ENCODE results near the gene RYR1. TPM values are rescaled to one million over a fixed set of nuclear protein-coding genes. Genes with fewer than 3 reads are reported as not detected.

RYR1 gene
- total and polyA plus RNA-seq, 10 of the 15 experiments (the other 5 are each of a cell fraction or from before 2014, with no cell fraction given) = under 0.01 to 0.32 (median 0.07) TPM; not detected in 1

- POLR2A ChIA-PET = interaction anchor here (1.8 kb wide), 1 partner anchor 11 kb away, joined by 5 read pairs; the partner anchor contains the start of gene PSMD8
- H3K27ac ChIP-seq (ENCODE audit: control insufficient read depth, insufficient read depth) = no peak overlapping the region
- H4K20me1 ChIP-seq (ENCODE audit: control insufficient read depth, insufficient read depth) = peaks cover 2% of the 10 kb centered on the region; the same call in 1 of the 2 replicates
- TF ChIP-seq POLR2A (IDR thresholded peaks at IDR 0.05; ENCODE audit: low read depth, low read length) (peak; percentile 40; the same call in 1 of the 2 replicates), ZNF24 (IDR thresholded peaks at IDR 0.05) (no peak), POLR2AphosphoS5 (IDR thresholded peaks at IDR 0.05; ENCODE audit: low read length) (0 out of 2 replicates have a peak, but pooled peaks have one; percentile 52)
- H3K36me3 ChIP-seq (ENCODE audit: control insufficient read depth in 2 of 2, insufficient read depth in 2 of 2, low read length in 1 of 2) = peaks cover 14 to 17% of the 10 kb centered on the region in 2 experiments; a peak in 3 of 4 replicates
- no peaks in the 10 kb centered on the region; a peak in 1 of 4 replicates for H3K27me3 ChIP-seq (replicated peaks in 1 of 2; ENCODE audit: control insufficient read depth in 2 of 2, insufficient read depth in 2 of 2, low read length in 1 of 2)
- H3K4me3 ChIP-seq = no peak overlapping the region
- no peak overlapping the region for H3K9ac ChIP-seq (ENCODE audit: control insufficient read depth, insufficient read depth, low read length)
- in situ Hi-C loops (cut with MboI) (no loop called here), intact Hi-C loops (cut with micrococcal nuclease; ENCODE audit: unreplicated experiment) (loop anchor here (5.0 kb wide), 1 partner anchor 153 kb away; no protein-coding TSS in a partner anchor)
- CTCF ChIA-PET = interaction anchor here (1.2 kb wide), 1 partner anchor 18 kb away, joined by 3 read pairs; the partner anchor contains the start of gene FAM98C
- ATAC-seq (no peak), DNase-seq (ENCODE audit: low read depth, low spot score) (no peak), FAIRE-seq (no peak)
- no peak overlapping the region for H3K4me2 ChIP-seq (ENCODE audit: control insufficient read depth, insufficient read depth)
- RAD21 ChIA-PET (ENCODE audit: unreplicated experiment) = no interaction called here
- WGBS (ENCODE audit: insufficient coverage, insufficient replicate concordance, low lambda C conversion rate, missing lambda C conversion rate) = 97% methylated on average over 40 of the region's 40 CpGs
- H3K4me1 ChIP-seq (ENCODE audit: control insufficient read depth, insufficient read depth, low read length) = peaks cover 12% of the 10 kb centered on the region
- no peaks in the 10 kb centered on the region for H3K9me3 ChIP-seq (replicated peaks; ENCODE audit: control insufficient read depth, insufficient read depth, low read length)
- no peaks in the 10 kb centered on the region for H3K79me2 ChIP-seq (ENCODE audit: control insufficient read depth, insufficient read depth, low read length)
- SMC1A ChIA-PET (ENCODE audit: uncharacterized antibody, unreplicated experiment) = no interaction called here
- BruUV-seq (replicated peaks) = no TSS peak
- H2AFZ ChIP-seq (ENCODE audit: control insufficient read depth, low read depth, low read length) = no peak overlapping the region
These were observed 48.3 kb upstream of the RYR1 start for GRCh38 chr19:38385057-38385803.

DNA sequence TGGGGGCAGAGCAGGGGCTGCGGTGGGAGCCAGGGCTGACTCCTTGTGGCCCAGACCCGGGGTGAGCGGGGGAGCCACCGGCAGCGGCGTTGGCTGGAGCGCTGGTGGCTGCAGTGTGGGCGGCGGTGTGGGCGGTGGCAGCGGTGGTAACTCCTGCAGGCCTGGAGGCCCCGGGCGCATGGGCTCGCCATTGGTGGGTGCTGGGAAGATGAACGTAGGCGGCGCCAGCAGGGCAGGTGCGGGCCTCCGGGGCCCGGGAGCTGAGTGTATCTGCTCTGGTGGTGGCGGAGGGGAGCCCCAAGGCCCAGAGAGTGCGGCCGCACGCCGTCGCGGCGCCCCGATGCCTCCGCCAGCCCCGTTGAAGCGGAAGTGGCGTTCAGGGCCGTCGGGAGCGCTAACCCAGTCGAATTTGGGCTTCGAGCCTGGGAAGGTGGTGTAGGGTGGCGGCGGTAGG is 47.7 kb upstream of the RYR1 start:
- H2AFZ ChIP-seq (ENCODE audit: control insufficient read depth, low read depth, low read length) = no peak overlapping the region
- H3K4me1 ChIP-seq (ENCODE audit: control insufficient read depth, insufficient read depth, low read length) = peaks cover 12% of the 10 kb centered on the region
- in situ Hi-C loops (cut with MboI) = no loop called here
- intact Hi-C loops (cut with micrococcal nuclease; ENCODE audit: unreplicated experiment) = loop anchor here (5.0 kb wide), 1 partner anchor 154 kb away; no protein-coding TSS in a partner anchor
- peaks cover 11 to 15% of the 10 kb centered on the region in 2 experiments; a peak in 3 of 4 replicates for H3K36me3 ChIP-seq (ENCODE audit: control insufficient read depth in 2 of 2, insufficient read depth in 2 of 2, low read length in 1 of 2)
- ATAC-seq (no peak), DNase-seq (ENCODE audit: low read depth, low spot score) (no peak), FAIRE-seq (no peak)
- 82% methylated on average over 38 of the region's 40 CpGs for WGBS (ENCODE audit: insufficient coverage, insufficient replicate concordance, low lambda C conversion rate, missing lambda C conversion rate)
- H3K79me2 ChIP-seq (ENCODE audit: control insufficient read depth, insufficient read depth, low read length) = no peaks in the 10 kb centered on the region
- no peaks in the 10 kb centered on the region; a peak in 1 of 4 replicates for H3K27me3 ChIP-seq (replicated peaks in 1 of 2; ENCODE audit: control insufficient read depth in 2 of 2, insufficient read depth in 2 of 2, low read length in 1 of 2)
- ChIA-PET SMC1A (ENCODE audit: uncharacterized antibody, unreplicated experiment) (no interaction called here), RAD21 (ENCODE audit: unreplicated experiment) (no interaction called here), CTCF (no interaction called here), POLR2A (no interaction called here)
- 0 out of 2 replicates have a peak, but pooled peaks have one; percentile 27 for TF ChIP-seq POLR2A (IDR thresholded peaks at IDR 0.05; ENCODE audit: low read depth, low read length)
- TF ChIP-seq, protein P1, sequence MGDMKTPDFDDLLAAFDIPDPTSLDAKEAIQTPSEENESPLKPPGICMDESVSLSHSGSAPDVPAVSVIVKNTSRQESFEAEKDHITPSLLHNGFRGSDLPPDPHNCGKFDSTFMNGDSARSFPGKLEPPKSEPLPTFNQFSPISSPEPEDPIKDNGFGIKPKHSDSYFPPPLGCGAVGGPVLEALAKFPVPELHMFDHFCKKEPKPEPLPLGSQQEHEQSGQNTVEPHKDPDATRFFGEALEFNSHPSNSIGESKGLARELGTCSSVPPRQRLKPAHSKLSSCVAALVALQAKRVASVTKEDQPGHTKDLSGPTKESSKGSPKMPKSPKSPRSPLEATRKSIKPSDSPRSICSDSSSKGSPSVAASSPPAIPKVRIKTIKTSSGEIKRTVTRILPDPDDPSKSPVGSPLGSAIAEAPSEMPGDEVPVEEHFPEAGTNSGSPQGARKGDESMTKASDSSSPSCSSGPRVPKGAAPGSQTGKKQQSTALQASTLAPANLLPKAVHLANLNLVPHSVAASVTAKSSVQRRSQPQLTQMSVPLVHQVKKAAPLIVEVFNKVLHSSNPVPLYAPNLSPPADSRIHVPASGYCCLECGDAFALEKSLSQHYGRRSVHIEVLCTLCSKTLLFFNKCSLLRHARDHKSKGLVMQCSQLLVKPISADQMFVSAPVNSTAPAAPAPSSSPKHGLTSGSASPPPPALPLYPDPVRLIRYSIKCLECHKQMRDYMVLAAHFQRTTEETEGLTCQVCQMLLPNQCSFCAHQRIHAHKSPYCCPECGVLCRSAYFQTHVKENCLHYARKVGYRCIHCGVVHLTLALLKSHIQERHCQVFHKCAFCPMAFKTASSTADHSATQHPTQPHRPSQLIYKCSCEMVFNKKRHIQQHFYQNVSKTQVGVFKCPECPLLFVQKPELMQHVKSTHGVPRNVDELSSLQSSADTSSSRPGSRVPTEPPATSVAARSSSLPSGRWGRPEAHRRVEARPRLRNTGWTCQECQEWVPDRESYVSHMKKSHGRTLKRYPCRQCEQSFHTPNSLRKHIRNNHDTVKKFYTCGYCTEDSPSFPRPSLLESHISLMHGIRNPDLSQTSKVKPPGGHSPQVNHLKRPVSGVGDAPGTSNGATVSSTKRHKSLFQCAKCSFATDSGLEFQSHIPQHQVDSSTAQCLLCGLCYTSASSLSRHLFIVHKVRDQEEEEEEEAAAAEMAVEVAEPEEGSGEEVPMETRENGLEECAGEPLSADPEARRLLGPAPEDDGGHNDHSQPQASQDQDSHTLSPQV (IDR thresholded peaks at IDR 0.05) = no peak
- no TSS peak for BruUV-seq (replicated peaks)
- no peaks in the 10 kb centered on the region for H3K9me3 ChIP-seq (replicated peaks; ENCODE audit: control insufficient read depth, insufficient read depth, low read length)
- H3K4me2 ChIP-seq (ENCODE audit: control insufficient read depth, insufficient read depth) = no peak overlapping the region
- no peak overlapping the region for H3K9ac ChIP-seq (ENCODE audit: control insufficient read depth, insufficient read depth, low read length)
- peaks cover 1% of the 10 kb centered on the region; the same call in 1 of the 2 replicates for H4K20me1 ChIP-seq (ENCODE audit: control insufficient read depth, insufficient read depth)
- no peak overlapping the region for H3K27ac ChIP-seq (ENCODE audit: control insufficient read depth, insufficient read depth)
- H3K4me3 ChIP-seq = no peak overlapping the region
